Upper lobe of left lung (tissue), 4 donors: ENCODE results near the gene SGO2.

Experiments used
- EP300 ChIP-seq, 4 donors: sonication (generic); formaldehyde crosslinking; IDR thresholded peaks; one replicate each; pipeline ENCODE4 v1.5.1; 2017; ENCODE audit warnings: antibody characterized with exemption in 4 of 4, control low read depth in 2 of 4
- POLR2A ChIP-seq, 4 donors: fragments of 450-650 bp; IDR thresholded peaks; one replicate each; pipeline ENCODE4 v1.5.1; 2016 to 2017; ENCODE audit warnings: antibody characterized with exemption in 4 of 4, mild to moderate bottlenecking in 2 of 4
- POLR2AphosphoS5 ChIP-seq, 2 donors: sonication (generic); formaldehyde crosslinking; IDR thresholded peaks; one replicate each; pipeline ENCODE4 v1.5.1; 2017; ENCODE audit warnings: antibody characterized with exemption in 2 of 2
- TF ChIP-seq, protein P1 (sequence below), 6 experiments: fragments of 450-650 bp in 4 of 6; fragments of 200-600 bp in 2 of 6; sonication (generic) in 2 of 6; IDR thresholded peaks; one replicate each; pipeline ENCODE4 v1.5.1; 2016 to 2019; ENCODE audit warnings: antibody characterized with exemption in 6 of 6

DNA sequence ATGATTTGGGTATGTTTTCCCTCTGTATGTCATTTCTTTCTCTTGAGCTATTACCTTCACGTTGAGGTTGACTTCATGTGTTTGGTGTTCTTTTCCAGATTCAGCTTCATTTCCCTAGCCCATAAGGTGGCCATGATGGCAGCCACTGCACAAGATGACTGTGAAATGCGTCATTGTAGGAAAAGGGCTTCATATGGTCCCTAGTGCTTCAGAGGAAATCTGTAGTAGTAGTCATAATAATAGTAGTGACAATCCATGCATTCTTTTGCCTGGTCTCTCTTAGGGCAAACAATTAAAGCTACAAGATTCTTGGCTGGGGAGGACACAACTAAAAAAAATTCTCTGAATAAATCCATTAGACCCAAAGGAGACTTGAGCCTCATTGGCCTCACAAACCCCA, 88.2 kb downstream of the SGO2 start:
- no peak for TF ChIP-seq EP300 (IDR thresholded peaks at IDR 0.05)
- TF ChIP-seq, protein P1, sequence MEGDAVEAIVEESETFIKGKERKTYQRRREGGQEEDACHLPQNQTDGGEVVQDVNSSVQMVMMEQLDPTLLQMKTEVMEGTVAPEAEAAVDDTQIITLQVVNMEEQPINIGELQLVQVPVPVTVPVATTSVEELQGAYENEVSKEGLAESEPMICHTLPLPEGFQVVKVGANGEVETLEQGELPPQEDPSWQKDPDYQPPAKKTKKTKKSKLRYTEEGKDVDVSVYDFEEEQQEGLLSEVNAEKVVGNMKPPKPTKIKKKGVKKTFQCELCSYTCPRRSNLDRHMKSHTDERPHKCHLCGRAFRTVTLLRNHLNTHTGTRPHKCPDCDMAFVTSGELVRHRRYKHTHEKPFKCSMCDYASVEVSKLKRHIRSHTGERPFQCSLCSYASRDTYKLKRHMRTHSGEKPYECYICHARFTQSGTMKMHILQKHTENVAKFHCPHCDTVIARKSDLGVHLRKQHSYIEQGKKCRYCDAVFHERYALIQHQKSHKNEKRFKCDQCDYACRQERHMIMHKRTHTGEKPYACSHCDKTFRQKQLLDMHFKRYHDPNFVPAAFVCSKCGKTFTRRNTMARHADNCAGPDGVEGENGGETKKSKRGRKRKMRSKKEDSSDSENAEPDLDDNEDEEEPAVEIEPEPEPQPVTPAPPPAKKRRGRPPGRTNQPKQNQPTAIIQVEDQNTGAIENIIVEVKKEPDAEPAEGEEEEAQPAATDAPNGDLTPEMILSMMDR (IDR thresholded peaks at IDR 0.05), result no peak
- TF ChIP-seq POLR2AphosphoS5 (IDR thresholded peaks at IDR 0.05), result no peak
- TF ChIP-seq POLR2A (IDR thresholded peaks at IDR 0.05), result no peak
